GM12878 (cell line): ENCODE measurements around the gene HMSD. TPM values are rescaled to one million over a fixed set of nuclear protein-coding genes. Genes with fewer than 3 reads are reported as not detected.
A peak's percentile ranks its signal among the peaks of the same experiment; 100 is the strongest.

Experiments
- EGR1 ChIP-seq, 2 experiments: IDR thresholded peaks; 1 replicate in 1 of 2; 2 replicates in 1 of 2; pipeline ENCODE4 v1.6.1; 2011 to 2012; ENCODE audit warnings: low read depth in 2 of 2, low read length in 2 of 2, borderline replicate concordance in 1 of 2, mild to moderate bottlenecking in 1 of 2, moderate library complexity in 1 of 2
- EP300 ChIP-seq, 2 experiments: fragments of 150-350 bp in 1 of 2; IDR thresholded peaks; 2 replicates each; pipeline ENCODE4 v1.6.1; 2011 to 2012; ENCODE audit warnings: low read depth in 2 of 2, low read length in 2 of 2, borderline replicate concordance in 1 of 2, improper control_type of control experiment in 1 of 2, inconsistent platforms in 1 of 2; ENCODE audit not compliant: control insufficient read depth in 1 of 2
- ETV6 ChIP-seq, 2 experiments: fragments of 450-650 bp in 1 of 2; IDR thresholded peaks in 1 of 2; conservative IDR thresholded peaks in 1 of 2; 2 replicates each; pipeline ENCODE4 v1.6.1; 2014; ENCODE audit warnings: antibody characterized with exemption in 1 of 2, borderline replicate concordance in 1 of 2, low read depth in 1 of 2, mild to moderate bottlenecking in 1 of 2, moderate library complexity in 1 of 2
- FOS ChIP-seq: IDR thresholded peaks from 3 replicates; pipeline ENCODE4 v1.6.1; 2011; ENCODE audit warnings: borderline replicate concordance; ENCODE audit not compliant: insufficient read length; ENCODE audit errors: extremely low read depth
- KDM1A ChIP-seq: fragments of 200-600 bp; sonication (generic); IDR thresholded peaks from 2 replicates; pipeline ENCODE4 v1.6.1; 2016; ENCODE audit warnings: borderline replicate concordance
- RAD21 ChIP-seq: IDR thresholded peaks from 2 replicates; pipeline ENCODE4 v1.6.1; 2011; ENCODE audit warnings: mild to moderate bottlenecking, low read depth, low read length, moderate library complexity; ENCODE audit not compliant: insufficient read depth
- SMC3 ChIP-seq: IDR thresholded peaks from 2 replicates; pipeline ENCODE4 v1.6.1; 2011; ENCODE audit warnings: low read length, improper control_type of control experiment, borderline replicate concordance
- SRF ChIP-seq, 2 experiments: IDR thresholded peaks; 2 replicates each; pipeline ENCODE4 v1.6.1; 2011; ENCODE audit warnings: low read depth in 2 of 2, low read length in 2 of 2, mild to moderate bottlenecking in 1 of 2, moderate library complexity in 1 of 2
- polyA plus RNA-seq, 11 experiments: library from polyadenylated mRNA; depleted of rRNA in 4 of 11; unstranded in 6 of 11; stranded (reverse) in 5 of 11; fragments of >200 nt; fragmentation: Nextera tagmentation in 4 of 11; fragmentation: Illumina TruSeq in 1 of 11; extraction: Ambion mirVana in 4 of 11; extraction: Trizol in 1 of 11; gene quantifications; 1 replicate in 1 of 11; 2 replicates in 10 of 11; pipeline versions ENCODE4 v1.2.1 to v1.2.3, GENCODE V29; 2011 to 2016; ENCODE audit warnings: inconsistent platforms in 2 of 11, missing spikeins in 2 of 11, low read depth in 1 of 11
- total RNA-seq, 4 experiments: library from RNA; depleted of rRNA in 3 of 4; stranded (reverse); fragments of >200 nt in 3 of 4; fragmentation: Illumina TruSeq in 1 of 4; extraction: Trizol in 1 of 4; gene quantifications; 2 replicates each; pipeline versions ENCODE4 v1.2.1 to v1.2.3, GENCODE V29; 2013 to 2021
- TF ChIP-seq, protein P1 (sequence below): fragments of 450-650 bp; IDR thresholded peaks from 2 replicates; pipeline ENCODE4 v1.6.1; 2016; ENCODE audit warnings: mild to moderate bottlenecking
- TF ChIP-seq, protein P2 (sequence below): IDR thresholded peaks from 2 replicates; pipeline ENCODE4 v1.6.1; 2011; ENCODE audit warnings: mild to moderate bottlenecking, low read depth, low read length, moderate library complexity; ENCODE audit not compliant: insufficient replicate concordance
- TF ChIP-seq, protein P3 (sequence below): IDR thresholded peaks from 2 replicates; pipeline ENCODE4 v1.6.1; 2011; ENCODE audit warnings: borderline replicate concordance, low read depth, mild to moderate bottlenecking, moderate library complexity, mixed read lengths, low read length; ENCODE audit not compliant: insufficient read depth; ENCODE audit errors: extremely low read length
- TF ChIP-seq, protein P4 (sequence below), 3 experiments: IDR thresholded peaks in 2 of 3; conservative IDR thresholded peaks in 1 of 3; 2 replicates each; pipeline ENCODE4 v1.5.1; 2011; ENCODE audit warnings: low read depth in 3 of 3, low read length in 3 of 3, mild to moderate bottlenecking in 3 of 3, control low read depth in 2 of 3, moderate library complexity in 2 of 3, inconsistent platforms in 1 of 3, mixed read lengths in 1 of 3; ENCODE audit not compliant: control insufficient read depth in 2 of 3, insufficient read depth in 1 of 3; ENCODE audit errors: extremely low read depth in 1 of 3

HMSD gene
- total and polyA plus RNA-seq, 10 of the 15 experiments (the other 5 are each of a cell fraction or from before 2014, with no cell fraction given): 11.7 to 83.9 (median 37.8) TPM

DNA sequence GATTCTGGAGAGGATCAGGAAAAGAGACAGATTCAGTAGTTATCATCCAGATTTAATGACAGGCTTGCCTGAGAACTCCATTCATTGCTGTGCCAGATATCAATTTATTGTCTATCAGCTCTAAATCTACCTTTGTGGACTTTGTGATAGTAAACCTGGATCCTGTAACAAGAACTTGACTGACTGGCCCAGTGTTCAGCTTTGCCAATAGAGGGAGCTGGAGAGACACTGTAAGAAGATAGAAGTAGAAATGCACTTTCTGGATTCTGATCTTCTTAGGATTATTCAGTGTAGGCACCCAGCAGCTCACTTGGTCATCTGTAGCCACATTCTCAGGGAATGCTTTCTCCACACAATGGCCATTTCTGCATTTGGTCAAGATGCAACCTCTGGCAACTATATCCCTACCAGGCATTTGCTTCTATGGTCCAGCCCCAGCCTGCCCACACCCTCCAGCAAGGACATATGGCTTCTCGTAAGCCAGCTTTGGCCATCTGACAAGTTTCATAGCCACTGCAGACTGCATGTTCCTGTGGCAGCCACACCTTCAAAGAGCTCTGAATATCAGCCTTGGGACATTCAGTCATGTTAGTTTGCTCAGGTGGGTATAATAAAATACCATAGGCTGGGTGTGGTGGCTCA is 14.6 kb downstream of the HMSD start (continued):
- TF ChIP-seq, protein P1, sequence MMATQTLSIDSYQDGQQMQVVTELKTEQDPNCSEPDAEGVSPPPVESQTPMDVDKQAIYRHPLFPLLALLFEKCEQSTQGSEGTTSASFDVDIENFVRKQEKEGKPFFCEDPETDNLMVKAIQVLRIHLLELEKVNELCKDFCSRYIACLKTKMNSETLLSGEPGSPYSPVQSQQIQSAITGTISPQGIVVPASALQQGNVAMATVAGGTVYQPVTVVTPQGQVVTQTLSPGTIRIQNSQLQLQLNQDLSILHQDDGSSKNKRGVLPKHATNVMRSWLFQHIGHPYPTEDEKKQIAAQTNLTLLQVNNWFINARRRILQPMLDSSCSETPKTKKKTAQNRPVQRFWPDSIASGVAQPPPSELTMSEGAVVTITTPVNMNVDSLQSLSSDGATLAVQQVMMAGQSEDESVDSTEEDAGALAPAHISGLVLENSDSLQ: peak; percentile 85
- TF ChIP-seq ETV6 (conservative IDR thresholded peaks at IDR 0.05 in 1 of 2, IDR thresholded peaks at IDR 0.05 in 1 of 2; ENCODE audit: borderline replicate concordance in 1 of 2, low read depth in 1 of 2): no peak
- TF ChIP-seq KDM1A: no peak
- TF ChIP-seq SRF (IDR thresholded peaks at IDR 0.05; ENCODE audit: low read depth in 2 of 2, low read length in 2 of 2): no peak
- TF ChIP-seq, protein P2, sequence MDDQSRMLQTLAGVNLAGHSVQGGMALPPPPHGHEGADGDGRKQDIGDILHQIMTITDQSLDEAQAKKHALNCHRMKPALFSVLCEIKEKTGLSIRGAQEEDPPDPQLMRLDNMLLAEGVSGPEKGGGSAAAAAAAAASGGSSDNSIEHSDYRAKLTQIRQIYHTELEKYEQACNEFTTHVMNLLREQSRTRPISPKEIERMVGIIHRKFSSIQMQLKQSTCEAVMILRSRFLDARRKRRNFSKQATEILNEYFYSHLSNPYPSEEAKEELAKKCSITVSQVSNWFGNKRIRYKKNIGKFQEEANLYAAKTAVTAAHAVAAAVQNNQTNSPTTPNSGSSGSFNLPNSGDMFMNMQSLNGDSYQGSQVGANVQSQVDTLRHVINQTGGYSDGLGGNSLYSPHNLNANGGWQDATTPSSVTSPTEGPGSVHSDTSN: peak; percentile 65
- TF ChIP-seq, protein P3, sequence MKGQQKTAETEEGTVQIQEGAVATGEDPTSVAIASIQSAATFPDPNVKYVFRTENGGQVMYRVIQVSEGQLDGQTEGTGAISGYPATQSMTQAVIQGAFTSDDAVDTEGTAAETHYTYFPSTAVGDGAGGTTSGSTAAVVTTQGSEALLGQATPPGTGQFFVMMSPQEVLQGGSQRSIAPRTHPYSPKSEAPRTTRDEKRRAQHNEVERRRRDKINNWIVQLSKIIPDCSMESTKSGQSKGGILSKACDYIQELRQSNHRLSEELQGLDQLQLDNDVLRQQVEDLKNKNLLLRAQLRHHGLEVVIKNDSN: no peak
- TF ChIP-seq, protein P4, sequence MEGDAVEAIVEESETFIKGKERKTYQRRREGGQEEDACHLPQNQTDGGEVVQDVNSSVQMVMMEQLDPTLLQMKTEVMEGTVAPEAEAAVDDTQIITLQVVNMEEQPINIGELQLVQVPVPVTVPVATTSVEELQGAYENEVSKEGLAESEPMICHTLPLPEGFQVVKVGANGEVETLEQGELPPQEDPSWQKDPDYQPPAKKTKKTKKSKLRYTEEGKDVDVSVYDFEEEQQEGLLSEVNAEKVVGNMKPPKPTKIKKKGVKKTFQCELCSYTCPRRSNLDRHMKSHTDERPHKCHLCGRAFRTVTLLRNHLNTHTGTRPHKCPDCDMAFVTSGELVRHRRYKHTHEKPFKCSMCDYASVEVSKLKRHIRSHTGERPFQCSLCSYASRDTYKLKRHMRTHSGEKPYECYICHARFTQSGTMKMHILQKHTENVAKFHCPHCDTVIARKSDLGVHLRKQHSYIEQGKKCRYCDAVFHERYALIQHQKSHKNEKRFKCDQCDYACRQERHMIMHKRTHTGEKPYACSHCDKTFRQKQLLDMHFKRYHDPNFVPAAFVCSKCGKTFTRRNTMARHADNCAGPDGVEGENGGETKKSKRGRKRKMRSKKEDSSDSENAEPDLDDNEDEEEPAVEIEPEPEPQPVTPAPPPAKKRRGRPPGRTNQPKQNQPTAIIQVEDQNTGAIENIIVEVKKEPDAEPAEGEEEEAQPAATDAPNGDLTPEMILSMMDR (IDR thresholded peaks at IDR 0.05 in 2 of 3, conservative IDR thresholded peaks at IDR 0.05 in 1 of 3; ENCODE audit: control insufficient read depth in 2 of 3, extremely low read depth in 1 of 3, insufficient read depth in 1 of 3, low read depth in 3 of 3, low read length in 3 of 3): peak; percentile 71 to 92 (median 86)
- TF ChIP-seq FOS: no peak
- TF ChIP-seq SMC3: peak; percentile 36; the same call in 1 of the 2 replicates
- TF ChIP-seq EP300 (IDR thresholded peaks at IDR 0.05; ENCODE audit: borderline replicate concordance in 1 of 2, control insufficient read depth in 1 of 2, low read depth in 2 of 2, low read length in 2 of 2): no peak
- peak; percentile 57 for TF ChIP-seq RAD21
- TF ChIP-seq EGR1 (IDR thresholded peaks at IDR 0.05; ENCODE audit: borderline replicate concordance in 1 of 2, low read depth in 2 of 2, low read length in 2 of 2): no peak
